CD4-positive, alpha-beta T cell treated with Interleukin-17A for 1 hour (primary cell): ENCODE data around the gene UBE2D3.
A peak's percentile ranks its signal among the peaks of the same experiment; 100 is the strongest.
"Not testable (repeated sequence)": the region's sequence is repeated elsewhere in the genome, so short reads cannot be mapped to it uniquely, and the experiment has no call there.

Experiments used
- DNase-seq: peaks from one replicate; pipeline ENCODE4 v3.0.0-alpha.2; 2020

The UBE2D3 gene

GRCh38 chr4:102828497-102828808 lies 1.1 kb upstream of the UBE2D3 start:
- DNase-seq, result no peak

- DNase-seq, result peak; percentile 100
Measured at GRCh38 chr4:102827674-102828496, 534 bp upstream of the UBE2D3 start.

GRCh38 chr4:102826105-102826889 lies 1.1 kb downstream of the UBE2D3 start:
- no peak for DNase-seq

GRCh38 chr4:102825261-102826091 lies 1.9 kb downstream of the UBE2D3 start:
- DNase-seq, result peak; percentile 62

- DNase-seq, result no peak
Measured at GRCh38 chr4:102824398-102824797, 3.0 kb downstream of the UBE2D3 start.

- no peak for DNase-seq
Measured at GRCh38 chr4:102823897-102824296, 3.5 kb downstream of the UBE2D3 start.

GRCh38 chr4:102823464-102823863 lies 3.9 kb downstream of the UBE2D3 start:
- DNase-seq, result no peak

- DNase-seq, result peak; percentile 81
Measured at GRCh38 chr4:102819588-102820365, 7.6 kb downstream of the UBE2D3 start.

- not testable (repeated sequence) for DNase-seq
Measured at GRCh38 chr4:102819100-102819499, 8.3 kb downstream of the UBE2D3 start.

GRCh38 chr4:102817613-102818268 lies 9.6 kb downstream of the UBE2D3 start:
- no peak for DNase-seq

- DNase-seq, result no peak
Measured at GRCh38 chr4:102817021-102817605, 10.2 kb downstream of the UBE2D3 start.

GRCh38 chr4:102815981-102816380 lies 11.4 kb downstream of the UBE2D3 start:
- DNase-seq, result no peak

GRCh38 chr4:102809691-102810090 lies 17.7 kb downstream of the UBE2D3 start:
- DNase-seq, result no peak

GRCh38 chr4:102809190-102809589 lies 18.2 kb downstream of the UBE2D3 start:
- DNase-seq, result no peak

GRCh38 chr4:102808009-102808408 lies 19.3 kb downstream of the UBE2D3 start:
- DNase-seq, result no peak

- no peak for DNase-seq
Measured at GRCh38 chr4:102807345-102807744, 20.0 kb downstream of the UBE2D3 start.

- no peak for DNase-seq
Measured at GRCh38 chr4:102799816-102800215, 27.5 kb downstream of the UBE2D3 start.

- no peak for DNase-seq
Measured at GRCh38 chr4:102794999-102795398, 32.4 kb downstream of the UBE2D3 start.

GRCh38 chr4:102792361-102792936 lies 34.9 kb downstream of the UBE2D3 start:
- DNase-seq, result peak; percentile 29

- DNase-seq, result peak; percentile 23
Measured at GRCh38 chr4:102791318-102791835, 36.0 kb downstream of the UBE2D3 start.

GRCh38 chr4:102789317-102789717 lies 38.0 kb downstream of the UBE2D3 start:
- DNase-seq, result no peak
